HPDE6-E6E7 (cell line): ENCODE results near the gene EIF2B2.
A peak's percentile ranks its signal among the peaks of the same experiment; 100 is the strongest.

ENCODE experiments used
- DNase-seq: peaks from one replicate; pipeline ENCODE4 v3.0.0; 2011; ENCODE audit warnings: missing footprints; ENCODE audit errors: extremely low spot score

Gene EIF2B2

DNA sequence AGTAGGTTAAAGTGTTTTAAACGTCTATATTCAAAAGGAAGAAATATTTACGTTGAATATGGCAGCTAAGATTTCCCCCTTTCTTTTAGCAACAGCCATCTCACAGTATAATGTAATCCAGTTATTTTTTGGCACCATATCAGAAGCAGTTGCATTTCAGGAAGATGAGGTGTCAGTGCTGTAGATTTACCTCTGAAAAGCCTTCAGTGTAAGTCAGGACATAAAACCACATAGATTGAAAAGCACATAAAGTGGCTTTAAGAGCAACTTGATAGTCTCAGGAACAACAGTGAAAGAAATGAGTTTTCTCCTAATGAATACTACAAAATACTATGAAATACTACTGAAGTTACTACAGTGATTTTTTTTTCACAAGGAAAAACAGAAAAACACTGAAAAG, 41.6 kb downstream of the EIF2B2 start:
- DNase-seq, result no peak

- DNase-seq, result no peak
These were observed 42.0 kb downstream of the EIF2B2 start for GRCh38 chr14:75044752-75045151.

DNA sequence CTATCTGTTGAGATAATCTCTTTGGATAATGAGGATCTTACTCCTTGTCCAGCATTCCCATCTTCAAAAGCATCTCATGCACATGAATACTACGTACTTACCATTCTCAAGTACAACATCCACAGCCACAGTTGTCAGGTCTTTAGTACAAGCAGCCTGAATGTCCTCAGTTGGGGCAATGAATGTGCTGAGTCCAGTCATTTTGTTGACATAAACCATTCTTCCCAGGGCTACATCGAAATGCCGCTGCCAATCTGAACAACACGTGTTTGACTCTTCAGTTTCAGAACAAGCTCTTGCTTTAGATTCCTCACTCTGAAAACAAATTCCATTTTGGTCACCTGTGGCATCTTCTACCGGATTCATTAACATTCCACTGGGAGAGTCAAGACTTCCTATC, 43.6 kb downstream of the EIF2B2 start:
- DNase-seq, result no peak

GRCh38 chr14:75046899-75047298, 44.2 kb downstream of the EIF2B2 start:
- no peak for DNase-seq

- DNase-seq, result no peak
These were observed 44.8 kb downstream of the EIF2B2 start for GRCh38 chr14:75047506-75047905.

DNA sequence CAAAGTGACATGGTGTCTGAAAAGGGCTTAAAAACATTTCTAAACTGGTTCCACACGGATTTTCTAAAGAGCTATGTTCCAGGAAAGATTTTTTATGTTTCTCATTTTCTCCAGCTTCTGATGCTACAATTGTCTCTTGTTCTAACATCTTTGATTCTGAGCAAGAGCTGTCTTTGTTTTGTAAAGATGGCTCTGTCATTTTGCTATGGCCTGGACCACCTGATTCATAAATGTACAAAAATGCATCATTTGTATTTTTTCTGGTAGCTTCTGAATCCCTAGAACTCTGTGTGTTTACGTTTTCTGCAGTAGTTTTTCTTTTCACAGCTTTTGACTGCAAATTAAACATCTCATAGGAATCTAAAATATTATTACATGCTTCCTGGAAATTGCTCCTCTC, 45.4 kb downstream of the EIF2B2 start:
- DNase-seq, result no peak

DNA sequence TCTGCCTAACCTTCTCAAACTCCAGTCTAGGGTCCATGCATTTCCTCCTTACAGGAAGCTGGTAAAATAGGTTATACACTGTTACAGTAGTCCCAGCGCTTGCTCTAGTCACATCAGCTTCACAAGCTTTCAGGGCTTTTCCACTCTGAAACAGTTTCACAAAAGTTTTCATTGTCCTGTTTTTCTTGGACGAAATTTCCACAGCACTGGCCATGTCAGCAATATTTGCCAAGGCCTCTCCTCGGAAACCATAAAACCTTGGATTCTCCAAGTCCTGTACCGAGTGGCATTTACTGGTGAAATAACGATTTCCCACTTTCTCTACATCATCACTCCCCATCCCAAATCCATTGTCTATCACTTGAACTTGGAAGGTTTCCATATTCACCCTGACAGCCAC, 46.4 kb downstream of the EIF2B2 start:
- DNase-seq, result no peak

- no peak for DNase-seq
These were observed 47.0 kb downstream of the EIF2B2 start for GRCh38 chr14:75049731-75050201.

GRCh38 chr14:75050852-75051555, 48.3 kb downstream of the EIF2B2 start, which contains the start of gene MLH3:
Gene MLH3, minus strand, starts transcription at chr14:75051467. Its CDS starts 1,812 bp downstream, at chr14:75049655.
- peak; percentile 95 for DNase-seq

DNA sequence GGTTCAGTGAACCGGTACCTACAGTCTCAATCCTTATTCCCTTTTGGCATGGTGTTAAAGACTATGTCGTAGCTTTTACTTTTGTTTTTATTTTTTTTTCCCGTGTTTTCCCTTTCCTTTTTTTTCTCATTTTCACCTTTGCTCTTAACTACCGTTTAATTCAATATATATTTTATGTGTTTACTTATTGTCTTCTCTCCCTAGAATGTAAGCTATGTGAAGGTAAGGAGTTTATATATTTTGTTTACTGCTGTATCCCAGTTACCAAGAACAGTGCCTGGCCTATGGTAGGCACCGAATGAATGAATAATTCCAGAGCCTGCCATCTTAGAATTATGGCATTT, 48.8 kb downstream of the EIF2B2 start:
- DNase-seq, result no peak

GRCh38 chr14:75053396-75054291, 50.9 kb downstream of the EIF2B2 start:
- DNase-seq, result no peak

DNA sequence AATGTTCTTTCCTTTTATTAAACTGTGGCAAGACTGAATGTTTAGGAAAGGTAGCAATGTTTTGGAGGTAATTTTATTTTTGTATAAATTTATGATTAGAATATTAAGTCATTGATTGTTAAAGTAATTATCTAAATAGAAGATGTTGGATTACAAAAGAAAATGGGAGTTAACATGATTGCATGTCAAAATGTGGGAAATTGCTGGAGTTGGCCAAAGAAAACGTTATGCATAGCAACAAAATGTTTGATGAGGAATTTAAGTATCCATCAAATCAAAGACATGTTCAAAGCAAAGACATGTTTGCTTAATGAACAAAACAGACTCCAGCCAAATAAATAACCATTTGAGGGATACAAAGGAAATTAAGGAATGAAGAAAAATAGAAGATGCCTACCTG, 51.7 kb downstream of the EIF2B2 start:
- no peak for DNase-seq

DNA sequence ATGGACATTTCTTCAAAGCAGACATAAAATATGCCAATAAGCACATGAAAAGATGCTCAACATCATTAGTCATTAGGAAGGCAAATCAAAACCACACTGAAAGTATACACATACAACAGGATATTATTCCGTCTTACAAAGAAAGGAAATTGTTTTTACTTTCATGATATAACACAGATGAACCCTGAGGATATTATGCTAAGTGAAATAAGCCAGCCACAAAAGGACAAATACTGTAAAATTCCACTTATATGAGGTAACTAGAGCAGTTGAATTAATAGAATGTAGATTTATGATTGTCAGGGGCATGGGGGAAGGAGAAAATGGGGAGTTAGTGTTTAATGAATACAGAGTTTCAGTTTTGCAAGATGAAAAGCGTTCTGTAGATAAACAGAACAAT, 56.9 kb downstream of the EIF2B2 start:
- no peak for DNase-seq

DNA sequence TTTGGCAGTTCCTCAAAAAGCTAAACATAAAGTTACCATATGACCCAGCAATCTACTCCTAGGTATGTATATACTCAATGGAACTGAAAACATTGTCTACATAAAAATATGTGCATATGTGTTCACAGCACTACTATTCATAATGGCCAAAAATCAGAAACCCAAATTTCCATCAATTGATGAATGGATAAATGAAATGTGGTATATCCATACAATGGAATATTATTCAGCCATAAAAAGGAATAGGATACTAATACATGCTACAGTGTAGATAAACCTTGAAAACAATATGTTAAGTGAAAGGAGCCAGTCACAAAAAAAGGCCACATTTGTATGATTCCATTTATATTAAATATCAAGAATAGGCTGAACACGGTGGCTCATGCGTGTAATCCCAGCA, 57.7 kb downstream of the EIF2B2 start:
- no peak for DNase-seq
